Endothelial cell of umbilical vein (primary cell): Measurements from ENCODE around the gene PADI1.

ENCODE experiments used
- CTCF ChIP-seq, 2 donors: IDR thresholded peaks; 1 replicate in 1 of 2; 2 replicates in 1 of 2; pipeline ENCODE4 v1.5.1; 2011; ENCODE audit warnings: low read length in 2 of 2, mild to moderate bottlenecking in 2 of 2, moderate library complexity in 2 of 2, control low read depth in 1 of 2, inconsistent platforms in 1 of 2, low read depth in 1 of 2; ENCODE audit not compliant: insufficient read depth in 1 of 2; ENCODE audit errors: extremely low read depth in 1 of 2
- JUN ChIP-seq: IDR thresholded peaks from 2 replicates; pipeline ENCODE4 v1.6.1; 2011; ENCODE audit warnings: borderline replicate concordance, low read depth; ENCODE audit not compliant: insufficient read length, insufficient read depth
- POLR2AphosphoS5 ChIP-seq: IDR thresholded peaks from 2 replicates; pipeline ENCODE4 v1.6.1; 2012; ENCODE audit warnings: low read depth, mild to moderate bottlenecking, control low read depth, low read length, moderate library complexity; ENCODE audit not compliant: insufficient read depth

DNA sequence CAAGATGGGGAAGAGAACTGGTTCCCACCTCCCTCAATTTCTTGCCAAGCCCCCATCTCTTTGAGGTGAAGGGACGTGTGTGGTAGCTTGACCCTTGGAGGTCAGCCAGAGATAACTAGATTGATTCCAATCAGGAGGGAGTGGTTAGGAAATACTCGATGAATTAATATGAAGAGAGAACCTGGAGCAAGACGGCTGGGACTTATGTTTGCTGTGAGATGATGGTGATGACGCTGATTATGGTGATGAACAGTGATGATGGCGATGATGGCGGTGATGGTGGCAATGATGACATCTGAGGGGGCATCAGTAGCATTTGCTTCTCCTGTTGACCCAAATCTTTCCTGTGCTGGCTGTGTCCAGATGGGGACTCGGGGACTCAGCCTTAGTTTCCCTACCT, 724 bp downstream of the PADI1 start:
- no peak for TF ChIP-seq JUN
- no peak for TF ChIP-seq POLR2AphosphoS5
- TF ChIP-seq CTCF (IDR thresholded peaks at IDR 0.05; ENCODE audit: extremely low read depth in 1 of 2, insufficient read depth in 1 of 2, low read depth in 1 of 2, low read length in 2 of 2): no peak
